Measurements from ENCODE around the gene SIRPD.

- no peak for TF ChIP-seq EZH2 (IDR thresholded peaks at IDR 0.05)
- TF ChIP-seq, protein P1, sequence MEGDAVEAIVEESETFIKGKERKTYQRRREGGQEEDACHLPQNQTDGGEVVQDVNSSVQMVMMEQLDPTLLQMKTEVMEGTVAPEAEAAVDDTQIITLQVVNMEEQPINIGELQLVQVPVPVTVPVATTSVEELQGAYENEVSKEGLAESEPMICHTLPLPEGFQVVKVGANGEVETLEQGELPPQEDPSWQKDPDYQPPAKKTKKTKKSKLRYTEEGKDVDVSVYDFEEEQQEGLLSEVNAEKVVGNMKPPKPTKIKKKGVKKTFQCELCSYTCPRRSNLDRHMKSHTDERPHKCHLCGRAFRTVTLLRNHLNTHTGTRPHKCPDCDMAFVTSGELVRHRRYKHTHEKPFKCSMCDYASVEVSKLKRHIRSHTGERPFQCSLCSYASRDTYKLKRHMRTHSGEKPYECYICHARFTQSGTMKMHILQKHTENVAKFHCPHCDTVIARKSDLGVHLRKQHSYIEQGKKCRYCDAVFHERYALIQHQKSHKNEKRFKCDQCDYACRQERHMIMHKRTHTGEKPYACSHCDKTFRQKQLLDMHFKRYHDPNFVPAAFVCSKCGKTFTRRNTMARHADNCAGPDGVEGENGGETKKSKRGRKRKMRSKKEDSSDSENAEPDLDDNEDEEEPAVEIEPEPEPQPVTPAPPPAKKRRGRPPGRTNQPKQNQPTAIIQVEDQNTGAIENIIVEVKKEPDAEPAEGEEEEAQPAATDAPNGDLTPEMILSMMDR (IDR thresholded peaks at IDR 0.05), result no peak
Measured at GRCh38 chr20:1562622-1563021, 5.1 kb upstream of the SIRPD start.
